NK-92 treated with Interleukin-12 subunit alpha and Interleukin-12 subunit beta, amount 100 ng/mL, for 24 hours (cell line): ENCODE results near the gene SCAND1.
A peak's percentile ranks its signal among the peaks of the same experiment; 100 is the strongest.
"Not testable (repeated sequence)": the region's sequence is repeated elsewhere in the genome, so short reads cannot be mapped to it uniquely, and the experiment has no call there.

Experiments
- DNase-seq: peaks from one replicate; lab custom pipeline; 2025; lab: John Stamatoyannopoulos, UW

The SCAND1 gene

GRCh38 chr20:35959291-35959690, 5.0 kb upstream of the SCAND1 start:
- not testable (repeated sequence) for DNase-seq

- DNase-seq = no peak
Observed at GRCh38 chr20:35956616-35957015, 2.3 kb upstream of the SCAND1 start.

GRCh38 chr20:35954907-35955251, 577 bp upstream of the SCAND1 start:
- no peak for DNase-seq

GRCh38 chr20:35953387-35954199, 709 bp downstream of the SCAND1 start:
- DNase-seq = peak; percentile 68

GRCh38 chr20:35952480-35953386, 1.6 kb downstream of the SCAND1 start:
- no peak for DNase-seq

GRCh38 chr20:35952080-35952479, 2.2 kb downstream of the SCAND1 start:
- DNase-seq = not testable (repeated sequence)

- DNase-seq = no peak
Observed at GRCh38 chr20:35950093-35950492, 4.2 kb downstream of the SCAND1 start.

- no peak for DNase-seq
Observed at GRCh38 chr20:35947907-35948306, 6.4 kb downstream of the SCAND1 start.

- DNase-seq = no peak
Observed at GRCh38 chr20:35947489-35947888, 6.8 kb downstream of the SCAND1 start.

GRCh38 chr20:35942243-35942642, 12.1 kb downstream of the SCAND1 start:
- no peak for DNase-seq

- no peak for DNase-seq
Observed at GRCh38 chr20:35941620-35942019, 12.7 kb downstream of the SCAND1 start.

- no peak for DNase-seq
Observed at GRCh38 chr20:35939264-35939663, 15.0 kb downstream of the SCAND1 start.

- no peak for DNase-seq
Observed at GRCh38 chr20:35934050-35934449, 20.3 kb downstream of the SCAND1 start.

GRCh38 chr20:35929301-35929700, 25.0 kb downstream of the SCAND1 start:
- DNase-seq = no peak

GRCh38 chr20:35920523-35920922, 33.8 kb downstream of the SCAND1 start:
- no peak for DNase-seq

GRCh38 chr20:35918021-35918420, 36.3 kb downstream of the SCAND1 start:
- no peak for DNase-seq

- DNase-seq = no peak
Observed at GRCh38 chr20:35917077-35917476, 37.2 kb downstream of the SCAND1 start.

GRCh38 chr20:35912881-35913280, 41.4 kb downstream of the SCAND1 start:
- no peak for DNase-seq

- no peak for DNase-seq
Observed at GRCh38 chr20:35910254-35910653, 44.0 kb downstream of the SCAND1 start.

- DNase-seq = no peak
Observed at GRCh38 chr20:35909796-35910195, 44.5 kb downstream of the SCAND1 start.

GRCh38 chr20:35909176-35909575, 45.1 kb downstream of the SCAND1 start:
- no peak for DNase-seq

GRCh38 chr20:35908007-35908406, 46.3 kb downstream of the SCAND1 start:
- DNase-seq = no peak
